ENCODE results near the gene KREMEN1. TPM values are rescaled to one million over a fixed set of nuclear protein-coding genes. Genes with fewer than 3 reads are reported as not detected.

KREMEN1 gene
- total RNA-seq, 1 experiment from 2014 or later: 31.9 TPM

DNA sequence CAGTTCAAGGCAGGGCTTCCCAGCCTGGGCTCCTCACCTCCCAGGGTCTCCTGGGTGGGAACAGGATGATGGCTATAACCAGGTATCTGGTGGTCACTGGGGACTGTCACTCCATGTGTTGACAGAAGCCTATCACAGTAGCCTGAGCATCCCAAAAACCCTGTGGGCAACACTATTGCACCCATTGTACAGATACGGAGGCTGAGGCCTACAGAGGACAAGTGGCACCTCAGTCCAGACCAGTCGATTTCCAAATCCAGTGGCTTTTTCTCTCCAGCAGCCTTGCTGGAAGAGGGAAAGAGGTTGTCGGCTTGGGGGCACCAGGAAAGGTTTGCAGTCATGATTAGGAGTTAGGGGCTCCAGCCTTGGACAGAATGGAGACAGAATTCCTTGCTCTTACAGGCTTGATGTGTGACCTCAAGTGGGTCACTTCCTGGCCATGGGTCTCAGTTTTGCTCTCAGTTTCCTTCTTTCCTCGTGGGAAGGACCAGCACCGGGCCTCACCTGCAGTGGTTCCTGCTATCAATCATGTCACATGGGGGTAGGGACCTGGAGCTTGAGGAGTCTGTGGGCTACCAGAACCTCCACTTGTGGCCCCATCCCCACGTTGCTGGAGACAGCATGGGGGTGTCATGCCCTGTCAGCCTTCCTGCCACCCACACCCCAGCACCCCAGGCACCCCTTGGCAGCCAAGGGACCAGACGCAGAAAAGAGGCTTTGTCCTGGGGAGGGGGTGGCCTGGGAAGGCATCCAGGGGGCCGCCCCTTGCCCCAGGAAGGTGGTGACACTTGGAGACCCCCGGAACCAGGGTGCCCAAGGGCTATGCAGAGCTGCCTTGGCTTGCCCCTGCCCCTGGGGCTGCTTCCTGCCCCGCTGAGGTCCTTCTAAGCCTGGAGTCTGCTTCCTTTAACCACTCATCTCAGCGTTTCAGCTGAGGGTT is 135.0 kb downstream of the KREMEN1 start:
- Histone ChIP-seq H3K4me3 (replicated peaks in 1 of 2; ENCODE audit: low read depth in 1 of 2, low read length in 2 of 2) (no peak overlapping the region), H2AFZ (ENCODE audit: low read depth, low read length, poor library complexity, severe bottlenecking) (no peak overlapping the region), H3K36me3 (ENCODE audit: control insufficient read depth in 1 of 2, insufficient read depth in 2 of 2, low read length in 2 of 2) (no peaks in the 10 kb centered on the region), H3K4me2 (ENCODE audit: low read length) (no peak overlapping the region), H4K20me1 (ENCODE audit: insufficient read depth) (no peaks in the 10 kb centered on the region), H3K79me2 (ENCODE audit: insufficient read depth, low read length) (no peaks in the 10 kb centered on the region), H3K4me1 (ENCODE audit: control insufficient read depth in 1 of 2, insufficient read depth in 2 of 2, low read length in 2 of 2) (peaks cover 4 to 18% of the 10 kb centered on the region in 2 experiments; a peak in 3 of 4 replicates), H3K9ac (ENCODE audit: low read length) (no peak overlapping the region), H3K9me2 (ENCODE audit: insufficient read depth) (no peaks in the 10 kb centered on the region), H3K27ac (ENCODE audit: low read depth, low read length) (no peak overlapping the region), H3K9me3 (ENCODE audit: control insufficient read depth in 1 of 2, insufficient read depth in 1 of 2, low read depth in 1 of 2, low read length in 2 of 2) (no peaks in the 10 kb centered on the region), H3K27me3 (ENCODE audit: insufficient read depth, low read length) (no peaks in the 10 kb centered on the region)
- CTCF ChIA-PET: no interaction called here
- RAD21 ChIA-PET (ENCODE audit: low non-redundant PET in 1 of 2, low total read pairs in 2 of 2, uncharacterized antibody in 2 of 2, unreplicated experiment in 2 of 2): no interaction called here
- POLR2A ChIA-PET: no interaction called here
- intact Hi-C loops (cut with micrococcal nuclease): loop anchor here (5.0 kb wide), 1 partner anchor 149 kb away; no protein-coding TSS in a partner anchor
- BruUV-seq (replicated peaks): no TSS peak
- TF ChIP-seq, protein P1, sequence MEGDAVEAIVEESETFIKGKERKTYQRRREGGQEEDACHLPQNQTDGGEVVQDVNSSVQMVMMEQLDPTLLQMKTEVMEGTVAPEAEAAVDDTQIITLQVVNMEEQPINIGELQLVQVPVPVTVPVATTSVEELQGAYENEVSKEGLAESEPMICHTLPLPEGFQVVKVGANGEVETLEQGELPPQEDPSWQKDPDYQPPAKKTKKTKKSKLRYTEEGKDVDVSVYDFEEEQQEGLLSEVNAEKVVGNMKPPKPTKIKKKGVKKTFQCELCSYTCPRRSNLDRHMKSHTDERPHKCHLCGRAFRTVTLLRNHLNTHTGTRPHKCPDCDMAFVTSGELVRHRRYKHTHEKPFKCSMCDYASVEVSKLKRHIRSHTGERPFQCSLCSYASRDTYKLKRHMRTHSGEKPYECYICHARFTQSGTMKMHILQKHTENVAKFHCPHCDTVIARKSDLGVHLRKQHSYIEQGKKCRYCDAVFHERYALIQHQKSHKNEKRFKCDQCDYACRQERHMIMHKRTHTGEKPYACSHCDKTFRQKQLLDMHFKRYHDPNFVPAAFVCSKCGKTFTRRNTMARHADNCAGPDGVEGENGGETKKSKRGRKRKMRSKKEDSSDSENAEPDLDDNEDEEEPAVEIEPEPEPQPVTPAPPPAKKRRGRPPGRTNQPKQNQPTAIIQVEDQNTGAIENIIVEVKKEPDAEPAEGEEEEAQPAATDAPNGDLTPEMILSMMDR (IDR thresholded peaks at IDR 0.05 in 2 of 3, conservative IDR thresholded peaks at IDR 0.05 in 1 of 3; ENCODE audit: borderline replicate concordance in 1 of 3, insufficient read depth in 1 of 3, low read depth in 2 of 3, low read length in 2 of 3): no peak
- TF ChIP-seq CEBPB (IDR thresholded peaks at IDR 0.05; ENCODE audit: low read depth) (no peak), POLR2A (IDR thresholded peaks at IDR 0.05; ENCODE audit: borderline replicate concordance, extremely low read depth, insufficient read depth, insufficient read length) (no peak), EZH2 (IDR thresholded peaks at IDR 0.05) (no peak), CBX3 (IDR thresholded peaks at IDR 0.05; ENCODE audit: low read depth) (no peak), RAD21 (IDR thresholded peaks at IDR 0.05; ENCODE audit: low read depth) (no peak), JUND (IDR thresholded peaks at IDR 0.05) (no peak), EZH2phosphoT487 (IDR thresholded peaks at IDR 0.05; ENCODE audit: borderline replicate concordance) (no peak), POLR2AphosphoS5 (IDR thresholded peaks at IDR 0.05; ENCODE audit: low read depth, low read length) (no peak), EGR1 (IDR thresholded peaks at IDR 0.05; ENCODE audit: low read depth) (no peak), ZBTB33 (IDR thresholded peaks at IDR 0.05; ENCODE audit: extremely low read depth, insufficient replicate concordance, low read length) (no peak), SRF (IDR thresholded peaks at IDR 0.05; ENCODE audit: low read depth) (no peak), ELF1 (IDR thresholded peaks at IDR 0.05; ENCODE audit: borderline replicate concordance, low read depth) (no peak), YY1 (IDR thresholded peaks at IDR 0.05; ENCODE audit: extremely low read depth, insufficient replicate concordance, low read depth, low read length) (no peak), ATF3 (IDR thresholded peaks at IDR 0.05) (no peak)
- TF ChIP-seq, protein P2, sequence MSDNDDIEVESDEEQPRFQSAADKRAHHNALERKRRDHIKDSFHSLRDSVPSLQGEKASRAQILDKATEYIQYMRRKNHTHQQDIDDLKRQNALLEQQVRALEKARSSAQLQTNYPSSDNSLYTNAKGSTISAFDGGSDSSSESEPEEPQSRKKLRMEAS (IDR thresholded peaks at IDR 0.05): no peak
- TF ChIP-seq, protein P3, sequence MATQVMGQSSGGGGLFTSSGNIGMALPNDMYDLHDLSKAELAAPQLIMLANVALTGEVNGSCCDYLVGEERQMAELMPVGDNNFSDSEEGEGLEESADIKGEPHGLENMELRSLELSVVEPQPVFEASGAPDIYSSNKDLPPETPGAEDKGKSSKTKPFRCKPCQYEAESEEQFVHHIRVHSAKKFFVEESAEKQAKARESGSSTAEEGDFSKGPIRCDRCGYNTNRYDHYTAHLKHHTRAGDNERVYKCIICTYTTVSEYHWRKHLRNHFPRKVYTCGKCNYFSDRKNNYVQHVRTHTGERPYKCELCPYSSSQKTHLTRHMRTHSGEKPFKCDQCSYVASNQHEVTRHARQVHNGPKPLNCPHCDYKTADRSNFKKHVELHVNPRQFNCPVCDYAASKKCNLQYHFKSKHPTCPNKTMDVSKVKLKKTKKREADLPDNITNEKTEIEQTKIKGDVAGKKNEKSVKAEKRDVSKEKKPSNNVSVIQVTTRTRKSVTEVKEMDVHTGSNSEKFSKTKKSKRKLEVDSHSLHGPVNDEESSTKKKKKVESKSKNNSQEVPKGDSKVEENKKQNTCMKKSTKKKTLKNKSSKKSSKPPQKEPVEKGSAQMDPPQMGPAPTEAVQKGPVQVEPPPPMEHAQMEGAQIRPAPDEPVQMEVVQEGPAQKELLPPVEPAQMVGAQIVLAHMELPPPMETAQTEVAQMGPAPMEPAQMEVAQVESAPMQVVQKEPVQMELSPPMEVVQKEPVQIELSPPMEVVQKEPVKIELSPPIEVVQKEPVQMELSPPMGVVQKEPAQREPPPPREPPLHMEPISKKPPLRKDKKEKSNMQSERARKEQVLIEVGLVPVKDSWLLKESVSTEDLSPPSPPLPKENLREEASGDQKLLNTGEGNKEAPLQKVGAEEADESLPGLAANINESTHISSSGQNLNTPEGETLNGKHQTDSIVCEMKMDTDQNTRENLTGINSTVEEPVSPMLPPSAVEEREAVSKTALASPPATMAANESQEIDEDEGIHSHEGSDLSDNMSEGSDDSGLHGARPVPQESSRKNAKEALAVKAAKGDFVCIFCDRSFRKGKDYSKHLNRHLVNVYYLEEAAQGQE (IDR thresholded peaks at IDR 0.05; ENCODE audit: low read depth): no peak
- no peak for ATAC-seq
- no peak for DNase-seq (ENCODE audit: low read depth, low spot score)
